WTC11 (cell line): ENCODE data around the gene KRTAP10-6.

Source experiments
- ATF2 ChIP-seq: sonication (generic); formaldehyde crosslinking; IDR thresholded peaks from 2 replicates; pipeline ENCODE4 v1.8.1; 2022; ENCODE audit warnings: low read depth, missing genetic modification reagents, borderline replicate concordance
- ATF3 ChIP-seq: sonication (generic); formaldehyde crosslinking; conservative IDR thresholded peaks from 2 replicates; pipeline ENCODE4 v1.8.1; 2022; ENCODE audit warnings: mild to moderate bottlenecking, missing genetic modification reagents
- CTCF ChIP-seq: fragments of 200-600 bp; IDR thresholded peaks from 2 replicates; pipeline ENCODE4 v1.8.0; 2022; ENCODE audit warnings: antibody characterized with exemption
- ELF4 ChIP-seq: sonication (generic); formaldehyde crosslinking; IDR thresholded peaks from 2 replicates; pipeline ENCODE4 v1.8.1; 2022; ENCODE audit warnings: low read depth, mild to moderate bottlenecking, moderate library complexity, missing genetic modification reagents
- KAT7 ChIP-seq: sonication (generic); formaldehyde crosslinking; IDR thresholded peaks from 2 replicates; pipeline ENCODE4 v1.8.1; 2023; ENCODE audit warnings: missing genetic modification reagents, mild to moderate bottlenecking, borderline replicate concordance
- NR3C1 ChIP-seq: sonication (generic); formaldehyde crosslinking; conservative IDR thresholded peaks from 2 replicates; pipeline ENCODE4 v1.8.1; 2023; ENCODE audit warnings: low read depth, mild to moderate bottlenecking, missing genetic modification reagents
- TP53 ChIP-seq: sonication (generic); formaldehyde crosslinking; IDR thresholded peaks from 2 replicates; pipeline ENCODE4 v1.8.1; 2023; ENCODE audit warnings: mild to moderate bottlenecking, missing genetic modification reagents
- ZNF232 ChIP-seq: sonication (generic); formaldehyde crosslinking; IDR thresholded peaks from 2 replicates; pipeline ENCODE4 v1.8.0; 2022; ENCODE audit warnings: mild to moderate bottlenecking, missing genetic modification reagents
- ZNF263 ChIP-seq: sonication (generic); formaldehyde crosslinking; IDR thresholded peaks from 2 replicates; pipeline ENCODE4 v1.8.1; 2022; ENCODE audit warnings: low read depth, mild to moderate bottlenecking, moderate library complexity, missing genetic modification reagents
- ZNF317 ChIP-seq: sonication (generic); formaldehyde crosslinking; IDR thresholded peaks from 2 replicates; pipeline ENCODE4 v1.8.1; 2023; ENCODE audit warnings: low read depth, mild to moderate bottlenecking, moderate library complexity, missing genetic modification reagents, borderline replicate concordance
- TF ChIP-seq, protein P1 (sequence below): sonication (generic); formaldehyde crosslinking; IDR thresholded peaks from 2 replicates; pipeline ENCODE4 v1.8.1; 2023; ENCODE audit warnings: mild to moderate bottlenecking, moderate library complexity, missing genetic modification reagents
- TF ChIP-seq, protein P2 (sequence below): sonication (generic); formaldehyde crosslinking; IDR thresholded peaks from 2 replicates; pipeline ENCODE4 v1.8.0; 2023; ENCODE audit warnings: missing genetic modification reagents
- TF ChIP-seq, protein P3 (sequence below): sonication (generic); formaldehyde crosslinking; IDR thresholded peaks from 2 replicates; pipeline ENCODE4 v1.8.1; 2022; ENCODE audit warnings: missing genetic modification reagents, borderline replicate concordance

GRCh38 chr21:44640761-44641160, 48.5 kb upstream of the KRTAP10-6 start:
- TF ChIP-seq ZNF263 (CRISPR knock-in tag) (no peak), ATF2 (CRISPR knock-in tag) (no peak), ZNF232 (CRISPR knock-in tag) (no peak), CTCF (no peak), ZNF317 (CRISPR knock-in tag) (no peak), NR3C1 (CRISPR knock-in tag) (no peak), TP53 (no peak), KAT7 (CRISPR knock-in tag) (no peak), ELF4 (CRISPR knock-in tag) (no peak), ATF3 (CRISPR knock-in tag) (no peak)
- TF ChIP-seq, protein P1, sequence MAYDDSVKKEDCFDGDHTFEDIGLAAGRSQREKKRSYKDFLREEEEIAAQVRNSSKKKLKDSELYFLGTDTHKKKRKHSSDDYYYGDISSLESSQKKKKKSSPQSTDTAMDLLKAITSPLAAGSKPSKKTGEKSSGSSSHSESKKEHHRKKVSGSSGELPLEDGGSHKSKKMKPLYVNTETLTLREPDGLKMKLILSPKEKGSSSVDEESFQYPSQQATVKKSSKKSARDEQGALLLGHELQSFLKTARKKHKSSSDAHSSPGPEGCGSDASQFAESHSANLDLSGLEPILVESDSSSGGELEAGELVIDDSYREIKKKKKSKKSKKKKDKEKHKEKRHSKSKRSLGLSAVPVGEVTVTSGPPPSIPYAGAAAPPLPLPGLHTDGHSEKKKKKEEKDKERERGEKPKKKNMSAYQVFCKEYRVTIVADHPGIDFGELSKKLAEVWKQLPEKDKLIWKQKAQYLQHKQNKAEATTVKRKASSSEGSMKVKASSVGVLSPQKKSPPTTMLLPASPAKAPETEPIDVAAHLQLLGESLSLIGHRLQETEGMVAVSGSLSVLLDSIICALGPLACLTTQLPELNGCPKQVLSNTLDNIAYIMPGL (CRISPR knock-in tag), result no peak
- TF ChIP-seq, protein P2, sequence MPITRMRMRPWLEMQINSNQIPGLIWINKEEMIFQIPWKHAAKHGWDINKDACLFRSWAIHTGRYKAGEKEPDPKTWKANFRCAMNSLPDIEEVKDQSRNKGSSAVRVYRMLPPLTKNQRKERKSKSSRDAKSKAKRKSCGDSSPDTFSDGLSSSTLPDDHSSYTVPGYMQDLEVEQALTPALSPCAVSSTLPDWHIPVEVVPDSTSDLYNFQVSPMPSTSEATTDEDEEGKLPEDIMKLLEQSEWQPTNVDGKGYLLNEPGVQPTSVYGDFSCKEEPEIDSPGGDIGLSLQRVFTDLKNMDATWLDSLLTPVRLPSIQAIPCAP (CRISPR knock-in tag), result no peak
- TF ChIP-seq, protein P3, sequence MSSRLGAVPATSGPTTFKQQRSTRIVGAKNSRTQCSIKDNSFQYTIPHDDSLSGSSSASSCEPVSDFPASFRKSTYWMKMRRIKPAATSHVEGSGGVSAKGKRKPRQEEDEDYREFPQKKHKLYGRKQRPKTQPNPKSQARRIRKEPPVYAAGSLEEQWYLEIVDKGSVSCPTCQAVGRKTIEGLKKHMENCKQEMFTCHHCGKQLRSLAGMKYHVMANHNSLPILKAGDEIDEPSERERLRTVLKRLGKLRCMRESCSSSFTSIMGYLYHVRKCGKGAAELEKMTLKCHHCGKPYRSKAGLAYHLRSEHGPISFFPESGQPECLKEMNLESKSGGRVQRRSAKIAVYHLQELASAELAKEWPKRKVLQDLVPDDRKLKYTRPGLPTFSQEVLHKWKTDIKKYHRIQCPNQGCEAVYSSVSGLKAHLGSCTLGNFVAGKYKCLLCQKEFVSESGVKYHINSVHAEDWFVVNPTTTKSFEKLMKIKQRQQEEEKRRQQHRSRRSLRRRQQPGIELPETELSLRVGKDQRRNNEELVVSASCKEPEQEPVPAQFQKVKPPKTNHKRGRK (CRISPR knock-in tag), result no peak
